Activated CD4-positive, CD25-positive, alpha-beta regulatory T cell treated with anti-CD3 and anti-CD28 coated beads, Interleukin-2, amount 50 U/mL, for 72 hours (primary cell): ENCODE data around the gene PLB1.

ENCODE experiments used
- DNase-seq: peaks from one replicate; pipeline ENCODE4 v3.0.0; 2021

PLB1 gene

GRCh38 chr2:28593160-28593755 is 97.4 kb downstream of the PLB1 start:
- DNase-seq: peak; percentile 28

DNA sequence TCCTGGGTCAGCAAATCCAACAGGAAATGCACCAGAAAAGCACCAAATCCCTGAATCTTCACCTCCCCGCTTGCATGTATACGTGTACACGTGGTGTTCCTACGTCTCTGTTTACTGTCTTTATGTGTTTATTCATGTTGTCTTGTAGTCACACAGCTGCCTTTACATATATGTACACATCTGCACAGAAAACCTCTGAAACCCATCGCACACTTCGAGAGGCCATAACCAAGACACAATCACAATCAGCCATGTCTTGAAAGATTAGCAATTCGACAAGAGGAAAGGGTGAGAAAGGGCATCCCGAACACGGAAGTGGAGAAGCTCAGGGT is 98.1 kb downstream of the PLB1 start:
- no peak for DNase-seq

DNA sequence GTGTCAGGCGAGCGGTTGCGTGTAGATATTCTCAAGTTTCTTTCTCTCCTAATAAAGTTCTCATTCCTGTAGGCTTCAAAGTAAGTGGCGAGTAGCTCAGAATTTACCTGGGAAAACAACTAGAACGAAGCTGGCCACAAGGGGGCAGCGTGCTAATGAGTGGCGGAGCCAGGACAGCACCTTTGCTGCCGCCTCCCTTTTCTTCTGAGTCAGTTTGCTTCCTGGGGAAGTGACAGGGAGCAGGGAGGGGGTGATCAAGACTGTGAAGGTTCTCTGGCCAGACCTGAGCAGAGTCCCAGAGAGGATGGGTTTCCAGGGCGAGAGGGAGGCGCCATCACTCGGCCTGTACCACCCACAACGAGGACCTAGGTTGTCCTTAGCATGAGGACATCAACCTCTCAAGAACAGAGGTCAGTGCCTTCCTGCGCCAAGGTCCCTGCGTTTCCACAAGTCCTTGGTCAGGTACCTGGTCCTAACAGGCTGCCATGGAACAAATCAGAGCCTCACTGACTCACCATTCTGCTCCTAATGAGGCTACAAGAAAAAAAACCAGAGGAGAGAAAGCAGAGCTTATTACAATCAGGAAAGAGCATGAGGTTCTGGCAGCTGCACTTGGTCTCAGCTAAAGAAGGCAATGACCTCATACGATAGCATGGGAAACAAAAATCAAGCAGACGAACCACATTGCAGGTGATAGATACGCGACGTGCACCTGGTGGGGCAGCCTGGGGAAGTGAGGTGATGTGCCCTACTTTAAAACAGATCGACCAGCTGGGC is 98.7 kb downstream of the PLB1 start:
- peak; percentile 85 for DNase-seq

- DNase-seq: no peak
Measured at GRCh38 chr2:28595323-28595722, 99.5 kb downstream of the PLB1 start.

DNA sequence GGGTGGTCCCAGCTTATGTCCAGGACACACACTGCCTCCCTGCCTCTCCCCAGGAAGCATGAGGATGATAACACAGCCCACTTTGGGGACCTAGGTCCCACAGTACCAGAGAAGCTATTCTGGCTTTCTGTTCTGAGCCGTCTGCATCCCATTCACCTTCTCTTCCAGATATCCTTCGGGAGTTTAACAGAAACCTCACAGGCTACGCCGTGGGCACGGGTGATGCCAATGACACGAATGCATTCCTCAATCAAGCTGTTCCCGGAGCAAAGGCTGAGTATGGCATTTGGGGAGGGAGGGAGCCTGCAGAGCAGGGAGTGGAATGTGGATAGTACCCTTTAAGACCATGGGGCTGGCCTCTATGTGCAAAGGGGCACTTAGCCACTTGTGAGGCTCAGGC is 102.6 kb downstream of the PLB1 start:
- DNase-seq: no peak

- no peak for DNase-seq
Measured at GRCh38 chr2:28600181-28600580, 104.3 kb downstream of the PLB1 start.

DNA sequence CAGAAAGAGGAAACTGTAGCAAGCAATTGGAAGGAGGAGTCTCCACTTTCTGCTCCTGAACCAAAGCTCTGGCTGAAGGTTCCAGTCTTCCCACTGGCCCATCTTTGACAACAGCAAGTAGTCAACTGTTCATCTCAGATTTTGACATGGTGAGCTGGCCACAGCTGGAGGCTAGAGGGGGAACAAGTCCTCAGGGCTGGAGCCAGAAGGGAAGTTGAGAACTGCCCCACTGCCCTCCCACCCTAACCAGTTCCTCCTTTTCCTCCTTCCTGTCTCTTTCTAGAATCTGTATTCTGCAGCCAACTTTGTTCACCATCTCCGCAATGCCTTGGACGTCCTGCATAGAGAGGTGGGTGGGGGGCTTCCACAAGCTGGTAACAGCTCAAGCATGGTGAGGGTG is 105.8 kb downstream of the PLB1 start:
- DNase-seq: no peak

- no peak for DNase-seq
Measured at GRCh38 chr2:28602136-28602660, 106.3 kb downstream of the PLB1 start.

GRCh38 chr2:28602751-28603639 is 107.1 kb downstream of the PLB1 start:
- no peak for DNase-seq

DNA sequence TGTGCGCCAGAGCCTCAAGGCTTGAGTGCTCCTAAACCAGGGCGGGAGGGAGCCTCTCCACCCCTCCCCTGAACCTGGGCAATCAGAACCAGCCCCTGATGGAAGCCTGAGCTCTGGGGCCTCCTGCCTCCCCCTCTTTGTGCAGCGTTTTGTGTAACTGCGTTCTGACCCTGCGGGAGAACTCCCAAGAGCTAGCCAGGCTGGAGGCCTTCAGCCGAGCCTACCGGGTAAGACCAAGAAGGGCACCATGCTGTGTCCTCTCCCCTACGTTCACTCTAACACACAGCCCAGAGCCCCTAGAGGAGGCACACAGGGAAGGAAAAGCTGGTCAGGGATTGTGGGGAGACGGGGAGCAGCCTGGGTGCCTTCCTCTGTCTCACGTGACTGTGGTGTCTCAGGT is 108.0 kb downstream of the PLB1 start:
- no peak for DNase-seq

DNA sequence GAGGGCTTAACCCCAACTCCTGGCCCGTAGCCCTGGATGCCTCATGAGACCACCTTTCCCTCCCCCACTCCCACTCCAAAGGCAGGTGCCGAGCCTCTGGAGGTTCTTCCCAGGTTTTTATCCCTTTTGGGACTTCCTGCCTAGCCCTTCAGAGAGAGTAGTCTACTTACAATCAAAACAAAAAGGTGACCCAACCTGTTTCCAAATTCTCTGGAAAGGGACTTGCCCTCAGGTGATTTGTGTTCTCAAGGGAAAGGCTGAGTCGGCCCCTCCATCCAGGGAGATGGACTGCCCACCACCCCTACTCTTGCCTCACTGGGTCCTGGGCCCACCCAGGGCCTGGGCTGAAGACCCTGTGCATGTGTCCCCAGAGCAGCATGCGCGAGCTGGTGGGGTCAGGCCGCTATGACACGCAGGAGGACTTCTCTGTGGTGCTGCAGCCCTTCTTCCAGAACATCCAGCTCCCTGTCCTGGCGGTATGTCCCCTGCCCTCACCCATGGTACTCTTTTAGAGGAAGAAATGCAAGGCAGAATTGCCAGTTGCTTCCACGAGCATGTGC is 108.5 kb downstream of the PLB1 start:
- DNase-seq: no peak

DNA sequence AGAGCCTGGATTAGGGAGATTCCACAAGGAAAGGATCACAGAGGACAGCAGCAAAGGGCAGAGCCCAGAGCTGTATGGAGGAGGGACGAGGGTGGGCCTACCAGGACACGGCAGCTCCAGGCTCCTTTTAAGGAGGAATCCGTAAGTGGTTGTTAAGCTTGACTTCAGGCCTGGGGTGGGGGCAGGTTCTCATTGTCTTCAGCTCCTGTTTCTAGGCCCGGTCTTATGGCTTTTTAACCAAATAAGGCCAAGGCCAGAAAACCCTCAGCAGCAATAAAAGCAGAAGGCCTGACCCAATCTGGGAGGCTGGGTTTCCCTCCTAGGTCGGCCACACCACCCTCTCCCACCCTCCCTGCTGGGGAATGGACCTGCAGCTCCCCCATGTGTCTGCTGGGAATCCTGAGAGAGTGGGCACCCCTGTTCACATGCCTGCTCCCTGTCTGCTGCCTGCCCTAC is 111.2 kb downstream of the PLB1 start:
- DNase-seq: no peak

DNA sequence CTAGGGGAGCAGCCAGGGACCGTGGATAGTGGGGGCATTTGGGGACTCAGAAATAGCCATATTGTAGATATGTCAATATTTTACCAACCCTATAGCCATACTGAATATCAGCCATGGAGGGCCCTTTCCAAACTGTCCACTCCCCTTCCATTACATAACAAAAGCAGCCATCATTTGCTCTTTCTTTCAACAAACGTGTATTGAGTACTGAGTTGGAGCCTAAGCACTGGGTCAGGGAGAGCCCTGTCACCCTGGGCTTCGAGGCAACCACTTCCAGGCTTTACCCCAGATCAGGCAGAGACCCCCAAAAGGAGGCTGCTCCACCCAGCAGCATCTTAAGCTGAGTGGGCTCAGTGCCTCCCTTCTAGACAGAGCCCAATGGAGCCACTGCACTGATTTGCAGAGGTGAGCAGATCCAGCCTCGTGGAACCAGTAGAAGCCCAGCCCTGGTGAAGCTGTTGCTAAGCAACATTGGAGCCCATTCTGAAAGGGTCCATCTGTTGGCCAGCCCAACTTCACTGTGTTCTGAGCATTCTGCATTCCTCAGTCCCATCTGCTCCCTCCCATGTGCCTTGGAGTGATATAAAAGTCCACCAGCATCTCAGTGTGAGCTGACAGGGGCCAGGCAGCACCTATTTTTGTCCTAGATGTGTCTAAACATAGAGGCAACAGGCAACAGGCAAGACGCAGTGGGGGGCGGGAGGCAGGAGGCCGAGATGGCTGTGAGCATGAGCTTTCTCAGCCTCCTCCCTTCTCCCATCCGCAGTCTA is 112.1 kb downstream of the PLB1 start:
- DNase-seq: no peak

DNA sequence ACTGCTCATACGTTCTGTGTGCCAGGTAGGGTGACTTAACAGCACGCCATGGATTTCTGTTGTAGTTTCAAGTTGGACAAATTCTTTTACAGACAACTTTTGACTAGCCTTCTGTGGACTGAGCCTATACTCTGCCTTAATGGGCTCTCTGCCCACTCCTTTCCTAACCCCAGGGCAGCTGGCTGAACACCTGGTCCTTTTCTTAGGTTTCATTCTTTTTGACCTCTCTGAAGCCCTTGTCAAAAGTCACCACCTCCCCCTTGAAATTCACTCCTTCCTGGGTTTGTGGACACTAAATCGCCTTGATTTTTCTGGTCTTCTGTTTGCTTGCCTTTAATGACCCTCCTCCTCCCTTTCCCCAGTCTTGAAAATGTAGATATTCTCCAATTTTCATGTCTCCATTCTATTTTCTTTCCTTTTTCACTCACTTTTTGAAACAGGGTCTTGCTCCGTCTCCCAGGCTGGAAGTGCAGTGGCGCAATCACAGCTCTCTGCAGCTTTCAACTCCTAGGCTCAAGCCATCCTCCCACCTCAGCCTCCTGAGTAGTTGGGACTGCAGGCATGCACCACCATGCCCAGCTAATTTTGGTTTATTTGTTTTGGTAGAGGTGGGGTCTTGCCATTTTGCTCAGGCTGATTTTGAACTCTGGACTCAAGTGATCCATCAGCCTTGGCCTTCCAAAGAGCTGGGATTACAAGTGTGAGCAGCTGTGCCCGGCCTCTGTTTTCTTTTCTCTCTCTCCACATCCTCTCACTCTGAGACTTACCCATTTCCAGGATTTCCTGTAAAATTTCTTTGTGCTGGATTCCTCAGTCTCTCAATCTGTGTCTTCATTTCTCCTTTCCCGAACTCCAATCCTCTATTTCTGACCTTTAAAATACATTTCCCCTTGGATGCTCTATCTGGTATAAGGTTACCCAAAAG is 112.9 kb downstream of the PLB1 start:
- no peak for DNase-seq

- DNase-seq: peak; percentile 41
Measured at GRCh38 chr2:28610583-28611201, 114.8 kb downstream of the PLB1 start.

DNA sequence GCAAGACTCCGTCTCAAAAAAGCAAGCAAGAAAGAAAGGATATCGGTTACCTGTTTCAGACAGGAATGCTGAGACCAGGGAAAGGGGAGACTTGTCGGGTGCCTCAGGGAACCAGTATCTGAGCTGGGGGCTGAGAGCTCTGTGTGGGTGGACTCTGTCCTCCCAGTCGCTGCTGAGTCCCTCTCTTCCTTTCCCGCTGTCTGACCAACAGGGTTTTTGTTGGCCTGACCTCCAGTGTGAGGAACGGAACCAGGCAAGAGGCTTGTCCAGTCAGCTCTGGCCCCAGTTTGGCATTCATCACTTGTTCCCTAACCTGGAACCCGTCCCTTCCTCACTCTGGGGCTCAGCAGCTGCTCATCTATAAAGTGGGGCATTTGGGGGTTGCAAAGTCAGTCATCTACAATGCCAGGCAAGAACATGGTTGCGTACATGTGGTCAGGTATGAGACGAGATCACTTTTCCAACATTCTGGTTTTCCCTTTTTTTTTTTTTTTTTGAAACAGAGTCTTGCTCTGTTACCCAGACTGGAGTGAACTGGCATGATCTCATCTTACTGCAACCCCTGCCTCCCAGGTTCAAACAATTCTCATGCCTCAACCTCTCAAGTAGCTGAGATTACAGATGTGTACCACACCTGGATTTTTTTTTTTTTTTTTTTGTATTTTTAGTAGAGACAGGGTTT is 116.4 kb downstream of the PLB1 start:
- no peak for DNase-seq

GRCh38 chr2:28613186-28613585 is 117.3 kb downstream of the PLB1 start:
- DNase-seq: no peak

DNA sequence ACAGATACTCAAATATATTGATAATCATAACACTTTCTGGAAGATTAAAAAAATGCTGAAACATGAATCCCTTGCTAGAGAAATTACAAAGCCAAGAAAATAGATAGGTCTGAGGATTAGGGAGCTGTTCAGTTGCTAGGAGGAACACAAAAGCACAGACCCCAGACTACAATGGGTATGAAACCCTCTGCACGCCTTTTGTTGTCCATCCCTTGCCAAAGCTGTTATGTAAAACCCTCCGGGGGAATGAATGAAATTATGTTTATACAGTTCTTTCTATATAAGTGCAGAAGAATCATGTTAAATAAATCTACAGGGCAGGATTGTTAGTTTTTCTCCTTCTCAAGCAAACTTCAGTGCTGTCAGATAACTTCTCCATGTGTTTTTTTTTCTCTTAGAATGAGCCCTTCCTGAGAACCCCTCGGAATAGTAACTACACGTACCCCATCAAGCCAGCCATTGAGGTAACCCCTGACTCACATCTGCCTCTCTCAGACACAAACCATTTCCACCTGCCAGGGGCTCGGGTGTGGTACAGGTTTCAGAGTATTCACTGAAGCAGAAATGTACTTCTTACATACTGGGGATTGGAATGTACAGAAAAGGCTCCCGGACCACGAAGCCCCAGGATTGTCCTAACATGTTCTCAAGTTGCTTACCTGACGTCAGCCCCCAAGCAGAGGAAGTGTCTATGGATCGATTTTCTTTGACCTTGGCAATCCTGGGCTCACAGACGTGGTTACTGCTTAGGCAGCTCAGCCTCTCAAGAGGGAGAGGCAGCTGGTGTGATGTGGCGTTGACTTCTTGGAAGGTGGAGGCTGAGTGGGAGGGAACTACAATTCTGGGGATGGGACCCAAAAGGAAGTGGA is 118.0 kb downstream of the PLB1 start:
- no peak for DNase-seq

- no peak for DNase-seq
Measured at GRCh38 chr2:28615706-28616105, 119.8 kb downstream of the PLB1 start.
